22Rv1 (cell line): ENCODE data around the gene FAM131A.

Source experiments
- CTCF ChIP-seq: fragments of 450-650 bp; IDR thresholded peaks from 2 replicates; pipeline ENCODE4 v1.5.1; 2017; ENCODE audit warnings: mild to moderate bottlenecking
- ZFX ChIP-seq: fragments of 450-650 bp; IDR thresholded peaks from 2 replicates; pipeline ENCODE4 v1.6.1; 2017; ENCODE audit warnings: antibody characterized with exemption, borderline replicate concordance

- TF ChIP-seq CTCF (peak; percentile 70), ZFX (no peak)
Measured at GRCh38 chr3:184362668-184363546, 25.5 kb downstream of the FAM131A start.
